Keratinocyte (primary cell): ENCODE data around the gene SMPD3.

Experiments
- EZH2 ChIP-seq: IDR thresholded peaks from one replicate; pipeline ENCODE4 v1.6.1; 2012; ENCODE audit warnings: inconsistent platforms, mild to moderate bottlenecking, low read length, moderate library complexity
- TF ChIP-seq, protein P1 (sequence below), 3 experiments: IDR thresholded peaks in 1 of 3; conservative IDR thresholded peaks in 1 of 3; optimal IDR thresholded peaks in 1 of 3; 2 replicates in 2 of 3; 3 replicates in 1 of 3; pipeline versions ENCODE3 to v1.5.1; 2011; ENCODE audit warnings: low read length in 3 of 3, mild to moderate bottlenecking in 3 of 3, moderate library complexity in 2 of 3, control low read depth in 1 of 3, inconsistent platforms in 1 of 3; ENCODE audit not compliant: insufficient read depth in 2 of 3; ENCODE audit errors: extremely low read depth in 1 of 3

DNA sequence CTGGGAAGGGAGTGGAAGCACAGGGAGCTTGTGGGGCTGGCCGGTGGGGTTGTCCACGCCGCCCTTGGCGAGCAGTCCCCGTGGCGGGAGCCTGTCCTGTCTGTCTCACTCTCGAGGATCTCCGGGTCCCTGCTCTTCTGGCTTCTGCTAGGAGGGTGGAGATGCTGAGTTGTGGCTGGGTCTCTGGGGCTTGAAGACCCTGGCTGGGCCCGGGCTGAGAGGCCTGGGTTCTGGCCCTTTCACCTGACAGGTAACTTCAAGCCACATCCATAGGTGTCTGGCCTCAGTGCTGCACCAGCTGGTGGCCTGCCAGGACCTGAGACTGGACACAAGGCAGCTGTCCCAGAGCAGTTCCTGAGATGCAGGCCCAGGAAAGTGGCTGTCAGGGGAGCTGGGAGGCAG, 90.8 kb downstream of the SMPD3 start:
- TF ChIP-seq, protein P1, sequence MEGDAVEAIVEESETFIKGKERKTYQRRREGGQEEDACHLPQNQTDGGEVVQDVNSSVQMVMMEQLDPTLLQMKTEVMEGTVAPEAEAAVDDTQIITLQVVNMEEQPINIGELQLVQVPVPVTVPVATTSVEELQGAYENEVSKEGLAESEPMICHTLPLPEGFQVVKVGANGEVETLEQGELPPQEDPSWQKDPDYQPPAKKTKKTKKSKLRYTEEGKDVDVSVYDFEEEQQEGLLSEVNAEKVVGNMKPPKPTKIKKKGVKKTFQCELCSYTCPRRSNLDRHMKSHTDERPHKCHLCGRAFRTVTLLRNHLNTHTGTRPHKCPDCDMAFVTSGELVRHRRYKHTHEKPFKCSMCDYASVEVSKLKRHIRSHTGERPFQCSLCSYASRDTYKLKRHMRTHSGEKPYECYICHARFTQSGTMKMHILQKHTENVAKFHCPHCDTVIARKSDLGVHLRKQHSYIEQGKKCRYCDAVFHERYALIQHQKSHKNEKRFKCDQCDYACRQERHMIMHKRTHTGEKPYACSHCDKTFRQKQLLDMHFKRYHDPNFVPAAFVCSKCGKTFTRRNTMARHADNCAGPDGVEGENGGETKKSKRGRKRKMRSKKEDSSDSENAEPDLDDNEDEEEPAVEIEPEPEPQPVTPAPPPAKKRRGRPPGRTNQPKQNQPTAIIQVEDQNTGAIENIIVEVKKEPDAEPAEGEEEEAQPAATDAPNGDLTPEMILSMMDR (optimal IDR thresholded peaks at IDR 0.05 in 1 of 3, IDR thresholded peaks at IDR 0.05 in 1 of 3, conservative IDR thresholded peaks at IDR 0.05 in 1 of 3; ENCODE audit: extremely low read depth in 1 of 3, insufficient read depth in 2 of 3, low read length in 3 of 3), result no peak
- no peak for TF ChIP-seq EZH2
